Left ventricle myocardium inferior (tissue), 1 donor: ENCODE results near the gene PSMC5. TPM values are rescaled to one million over a fixed set of nuclear protein-coding genes. Genes with fewer than 3 reads are reported as not detected.

ENCODE experiments used
- DNase-seq: peaks from one replicate; pipeline ENCODE4 v3.0.0-alpha.2; 2020
- H3K27ac ChIP-seq: fragments of 200-600 bp; replicated peaks from 2 replicates; pipeline ENCODE4 v1.8.0; 2021
- H3K27me3 ChIP-seq: fragments of 200-600 bp; 2 replicates; pipeline ENCODE4 v1.8.0; 2021; ENCODE audit warnings: low read depth
- H3K36me3 ChIP-seq: fragments of 200-600 bp; 2 replicates; pipeline ENCODE4 v1.8.0; 2021
- H3K4me1 ChIP-seq: fragments of 200-600 bp; 2 replicates; pipeline ENCODE4 v1.8.0; 2021
- H3K4me3 ChIP-seq: fragments of 200-600 bp; 2 replicates; pipeline ENCODE4 v1.8.0; 2021; ENCODE audit warnings: mild to moderate bottlenecking, moderate library complexity
- H3K9me3 ChIP-seq: fragments of 200-600 bp; replicated peaks from 2 replicates; pipeline ENCODE4 v1.8.0; 2021
- CTCF ChIP-seq: fragments of 200-600 bp; IDR thresholded peaks from 2 replicates; pipeline ENCODE4 v1.8.0; 2021; ENCODE audit warnings: antibody characterized with exemption, mild to moderate bottlenecking, borderline replicate concordance
- intact Hi-C: fragments of 100-400 bp; cut with micrococcal nuclease; formaldehyde crosslinking; loops from one replicate; pipeline ENCODE4 v1.11.0; 2022
- long read RNA-seq: library from polyadenylated mRNA; unstranded; transcript quantifications from one replicate; pipeline ENCODE4 v2.0.0, GENCODE V29; 2021
- total RNA-seq: library from RNA; stranded (reverse); fragmentation: NEBNext Ultra II Directional; extraction: Animal tissue kit (Norgen Biotek cat#: 25700); gene quantifications from one replicate; pipeline ENCODE4 v1.2.1, GENCODE V29; 2021
- donor health status: DM: no; HTN: yes; CAD: no; lungs with severe emphysema.

Gene PSMC5
- total RNA-seq = 115 TPM
- long read RNA-seq, transcript PSMC5-201 (12 exons, 1,579 nt) = major isoform, 158 of 184 reads
- long read RNA-seq, partial matches to known transcripts = 8 of 184 reads
- long read RNA-seq, other reads (novel, unspliced or antisense) = 16 of 184 reads

- Histone ChIP-seq H3K4me3 (peak within 1 kb of the TSS; percentile 98), H3K27ac (peak within 1 kb of the TSS; percentile 98), H3K36me3 (peaks cover 70% of the 10 kb centered on the region), H3K27me3 (no peaks in the 10 kb centered on the region), H3K4me1 (peaks cover 54% of the 10 kb centered on the region), H3K9me3 (no peaks in the 10 kb centered on the region)
- peak; percentile 56 for TF ChIP-seq CTCF
- intact Hi-C loops = no loop called here
- DNase-seq = peak; percentile 95
These were observed at the start of gene PSMC5, which contains the start of gene FTSJ3 for GRCh38 chr17:63827002-63827800. TSS of gene PSMC5 (plus strand) at chr17:63827431. CDS start at chr17:63827491, 60 bp downstream. TSS of gene FTSJ3 (minus strand) at chr17:63827663. CDS start at chr17:63826902, 761 bp downstream.

- intact Hi-C loops = no loop called here
- DNase-seq = no peak
- Histone ChIP-seq H3K4me3 (no peak overlapping the region), H3K27ac (no peak overlapping the region), H3K36me3 (peaks cover 37% of the 10 kb centered on the region), H3K27me3 (no peaks in the 10 kb centered on the region), H3K9me3 (no peaks in the 10 kb centered on the region), H3K4me1 (peaks cover 71% of the 10 kb centered on the region)
- TF ChIP-seq CTCF = no peak
These were observed 46.7 kb upstream of the PSMC5 start for GRCh38 chr17:63780507-63780906.

- Histone ChIP-seq H3K27ac (no peak overlapping the region), H3K4me3 (no peak overlapping the region)
These were observed 46.3 kb upstream of the PSMC5 start for GRCh38 chr17:63780928-63781327.

GRCh38 chr17:63783522-63783921 is 43.7 kb upstream of the PSMC5 start:
- Histone ChIP-seq H3K4me1 (peaks cover 40% of the 10 kb centered on the region), H3K36me3 (peaks cover 42% of the 10 kb centered on the region), H3K27ac (no peak overlapping the region)

More at GRCh38 chr17:63780928-63781327, 46.3 kb upstream of the PSMC5 start:
- Histone ChIP-seq H3K36me3 (peaks cover 37% of the 10 kb centered on the region), H3K27me3 (no peaks in the 10 kb centered on the region), H3K9me3 (no peaks in the 10 kb centered on the region), H3K4me1 (peaks cover 66% of the 10 kb centered on the region)
- no peak for DNase-seq
- intact Hi-C loops = no loop called here
- no peak for TF ChIP-seq CTCF

GRCh38 chr17:63785556-63785955 is 41.7 kb upstream of the PSMC5 start:
- Histone ChIP-seq H3K4me3 (no peak overlapping the region), H3K4me1 (peaks cover 20% of the 10 kb centered on the region), H3K36me3 (peaks cover 43% of the 10 kb centered on the region), H3K27ac (no peak overlapping the region), H3K9me3 (no peaks in the 10 kb centered on the region), H3K27me3 (no peaks in the 10 kb centered on the region)
- intact Hi-C loops = no loop called here
- DNase-seq = no peak
- no peak for TF ChIP-seq CTCF

More at GRCh38 chr17:63783522-63783921, 43.7 kb upstream of the PSMC5 start:
- Histone ChIP-seq H3K4me3 (no peak overlapping the region), H3K9me3 (no peaks in the 10 kb centered on the region), H3K27me3 (no peaks in the 10 kb centered on the region)
- intact Hi-C loops = no loop called here
- no peak for DNase-seq
- no peak for TF ChIP-seq CTCF
